Stimulated activated CD8-positive, alpha-beta memory T cell treated with anti-CD3 and anti-CD28 coated beads, Interleukin-4, amount 100 ng/mL, for 4 hours (primary cell): ENCODE data around the gene COL4A1.

Experiments used
- DNase-seq, 2 donors: peaks; one replicate each; pipeline ENCODE4 v3.0.0-alpha.2; 2020; ENCODE audit warnings: low read depth in 2 of 2, low spot score in 1 of 2

Gene COL4A1

DNA sequence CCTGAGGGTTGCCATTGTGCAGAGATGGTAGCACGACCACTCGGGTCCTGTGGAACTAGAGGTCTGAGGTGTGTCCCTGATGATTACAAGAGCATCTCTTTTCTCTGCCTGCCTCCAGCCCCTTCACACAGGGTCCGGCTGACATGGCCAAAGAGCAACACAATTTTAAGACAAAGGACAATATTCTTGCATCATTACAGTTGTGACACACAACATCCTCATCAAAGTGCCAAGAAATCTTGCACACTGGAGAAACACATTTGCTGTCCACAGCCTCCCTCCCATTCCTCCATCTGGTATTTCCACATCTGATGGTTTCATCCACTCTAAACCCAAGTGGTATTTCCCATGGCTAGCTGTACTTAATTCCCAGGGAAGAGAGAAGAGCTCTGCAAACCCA lies 12.8 kb downstream of the COL4A1 start:
- no peak for DNase-seq

DNA sequence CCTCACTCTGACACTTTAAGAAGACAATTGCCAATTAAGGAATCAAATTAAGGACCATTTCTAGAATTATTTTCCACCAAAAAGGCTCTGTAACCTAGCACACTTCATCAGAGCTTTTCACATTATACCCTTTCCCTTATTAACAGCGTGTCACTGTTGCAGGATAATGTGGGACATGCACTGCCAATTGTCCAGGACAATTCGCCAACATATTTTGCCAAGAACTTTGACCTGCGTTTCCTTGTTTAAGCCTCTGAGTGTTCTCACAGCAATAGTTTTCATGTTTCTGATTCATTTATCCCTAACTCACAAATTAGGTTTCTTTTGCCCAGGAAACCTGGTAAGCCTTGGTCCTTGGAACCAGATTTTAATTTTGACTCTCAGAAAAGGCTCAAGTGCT lies 13.3 kb downstream of the COL4A1 start:
- no peak for DNase-seq

DNA sequence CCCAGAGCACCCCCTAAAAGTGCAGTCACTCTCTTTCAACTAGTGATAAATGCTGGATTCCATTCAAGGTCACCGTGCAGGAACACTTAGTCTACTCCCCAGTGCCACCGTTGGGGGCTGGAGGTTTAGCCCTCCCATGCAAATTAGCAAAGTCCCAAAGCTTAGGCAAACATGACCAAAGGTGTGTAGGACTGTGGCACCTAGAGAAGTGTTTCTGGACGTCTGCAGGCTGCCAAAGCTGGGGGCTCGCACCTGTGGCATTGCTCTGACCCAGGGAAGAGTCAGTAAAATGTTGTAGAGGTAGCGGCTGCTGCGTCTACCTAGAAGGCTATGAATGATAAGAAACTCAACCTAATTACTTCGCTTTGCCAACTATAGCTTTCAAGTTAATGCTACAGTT lies 13.9 kb downstream of the COL4A1 start:
- no peak for DNase-seq

DNA sequence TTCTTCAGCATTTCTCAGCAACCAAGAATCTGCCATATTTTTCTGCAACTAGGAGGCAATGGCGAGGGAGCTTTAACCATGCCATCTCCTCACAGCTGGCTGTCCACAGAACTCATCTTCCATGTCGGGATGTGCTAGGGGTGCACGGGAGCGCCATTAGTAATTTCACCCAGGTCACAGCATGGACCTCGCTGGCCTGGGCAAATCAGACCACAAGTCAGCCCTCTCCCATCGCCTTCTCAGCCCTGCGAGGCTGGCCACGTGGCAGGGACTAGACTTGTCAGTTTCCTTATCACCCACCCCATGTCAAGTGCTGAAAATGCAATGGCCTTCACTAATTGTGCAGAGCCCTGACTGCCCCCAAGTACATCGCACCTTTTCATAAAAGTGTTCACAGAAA lies 15.7 kb downstream of the COL4A1 start:
- no peak for DNase-seq

DNA sequence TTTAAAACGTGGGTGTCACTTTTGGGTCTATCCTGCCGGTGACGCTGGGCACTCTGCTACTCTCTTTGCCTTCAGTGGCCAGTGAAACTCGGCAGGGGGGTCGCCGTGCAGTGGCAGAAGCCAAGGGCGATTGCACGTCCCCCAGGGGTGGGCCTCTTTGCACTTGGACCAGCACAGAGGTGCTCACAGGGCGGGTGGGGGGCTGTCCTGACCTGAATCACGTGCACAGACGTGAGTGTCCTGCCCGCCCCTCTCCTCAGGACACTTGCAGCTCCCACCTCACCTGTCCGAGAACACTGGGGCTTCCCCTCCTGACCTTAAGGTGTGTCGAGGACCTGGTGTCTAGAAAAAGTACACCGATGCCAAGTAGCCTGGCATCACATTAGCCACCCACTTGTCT lies 16.1 kb downstream of the COL4A1 start:
- DNase-seq, result no peak

DNA sequence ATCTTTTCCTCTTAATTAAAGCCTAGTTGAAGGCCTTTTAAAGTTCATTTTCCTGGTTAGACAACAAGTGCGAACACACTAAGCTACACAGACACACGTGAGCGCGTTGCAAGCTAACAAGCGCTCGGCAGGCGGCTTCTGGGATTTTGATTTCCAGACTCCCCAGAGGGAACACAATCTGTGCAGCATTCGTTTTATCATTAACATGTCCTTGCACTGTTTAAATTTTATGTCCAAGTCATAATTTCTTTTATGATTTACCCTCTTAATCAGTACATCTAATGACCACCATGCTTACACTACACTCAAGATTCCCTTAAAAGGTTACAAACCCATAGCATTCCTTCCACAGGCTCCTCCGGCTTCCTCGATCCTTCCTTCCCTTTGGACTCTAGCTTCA lies 16.8 kb downstream of the COL4A1 start:
- DNase-seq, result no peak

DNA sequence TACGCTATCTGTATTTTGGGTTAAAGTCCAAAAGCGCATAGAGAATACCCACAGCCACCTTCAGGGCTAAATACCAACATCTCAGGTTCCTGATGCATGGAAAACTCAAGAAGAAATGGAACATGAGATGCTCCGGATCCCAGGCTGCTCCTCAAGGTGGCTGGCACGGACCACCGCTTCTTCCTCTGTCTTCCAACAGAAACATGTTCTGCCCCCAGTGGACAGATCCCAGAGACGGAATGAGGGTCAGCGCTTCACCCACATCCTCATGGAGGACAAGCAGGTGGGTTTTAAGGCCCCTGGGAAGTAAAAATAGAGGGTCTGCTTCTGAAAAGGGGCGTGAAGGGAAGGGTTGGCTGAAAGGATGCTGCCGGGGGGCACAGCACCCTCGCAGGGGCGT lies 17.3 kb downstream of the COL4A1 start:
- DNase-seq, result no peak

DNA sequence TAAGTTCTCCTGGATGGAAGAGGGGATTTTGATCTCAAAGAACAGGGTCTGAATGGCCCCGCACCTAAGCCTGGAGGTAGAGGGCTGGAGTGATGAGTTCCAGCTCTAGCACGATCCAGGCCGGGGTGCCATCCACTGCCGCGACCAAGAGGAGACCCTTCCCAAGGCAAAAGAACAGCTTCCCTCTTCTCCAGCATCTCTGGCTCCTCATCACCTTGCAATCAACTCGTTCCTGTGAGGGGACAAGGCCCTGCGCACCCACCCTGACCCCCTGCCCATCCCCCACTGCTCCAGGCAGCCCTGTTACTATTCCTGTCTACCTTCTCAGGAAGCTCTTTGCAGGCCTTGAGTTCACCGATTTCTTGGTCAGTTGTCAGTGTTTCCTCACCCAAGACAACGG lies 17.8 kb downstream of the COL4A1 start:
- no peak for DNase-seq

DNA sequence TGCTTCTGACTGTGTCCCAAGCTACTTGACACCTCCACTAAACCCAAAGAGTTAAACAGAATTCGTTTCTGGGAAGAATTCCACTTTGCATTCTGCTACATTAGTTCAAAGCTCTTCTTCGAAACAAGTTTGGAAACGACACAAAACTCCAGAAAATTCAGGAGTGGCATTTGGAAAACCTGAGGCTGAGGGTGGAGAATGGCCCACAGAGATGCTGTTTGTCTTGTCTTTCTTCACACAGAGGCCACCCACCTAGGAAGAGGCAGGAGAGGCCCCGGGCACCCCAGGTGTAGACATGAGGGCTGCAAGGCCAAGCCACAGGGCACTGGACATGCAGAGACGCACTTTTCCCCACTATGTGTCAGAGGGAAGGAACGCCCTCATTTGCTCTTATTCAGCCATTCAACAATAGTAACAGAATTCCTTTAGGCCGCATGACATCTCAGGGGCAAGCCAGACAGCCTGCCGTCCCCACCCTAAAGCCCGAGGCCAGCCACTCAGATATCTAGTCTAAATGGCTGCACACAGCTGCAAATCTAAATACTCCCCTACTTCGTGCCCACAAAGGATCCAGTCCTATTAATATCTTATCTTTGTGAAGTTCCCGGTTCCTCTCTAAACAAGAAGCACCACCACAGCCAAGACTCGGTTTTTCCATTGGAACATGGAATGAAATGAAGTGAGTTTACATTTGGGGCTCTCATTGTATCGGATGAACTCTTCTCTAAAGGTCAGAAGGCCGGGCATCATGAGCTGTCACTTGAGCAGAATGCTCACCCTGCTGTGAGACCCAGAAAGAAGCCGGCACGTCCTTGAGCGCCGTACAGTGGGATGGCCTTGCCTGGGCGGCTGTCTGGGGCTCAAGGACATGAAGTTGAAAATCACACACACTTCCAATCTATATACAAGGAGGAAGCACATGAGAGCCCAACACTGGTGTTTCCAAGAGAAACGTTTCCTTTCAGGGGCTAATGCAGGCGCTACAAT lies 19.8 kb downstream of the COL4A1 start:
- DNase-seq, result no peak

DNA sequence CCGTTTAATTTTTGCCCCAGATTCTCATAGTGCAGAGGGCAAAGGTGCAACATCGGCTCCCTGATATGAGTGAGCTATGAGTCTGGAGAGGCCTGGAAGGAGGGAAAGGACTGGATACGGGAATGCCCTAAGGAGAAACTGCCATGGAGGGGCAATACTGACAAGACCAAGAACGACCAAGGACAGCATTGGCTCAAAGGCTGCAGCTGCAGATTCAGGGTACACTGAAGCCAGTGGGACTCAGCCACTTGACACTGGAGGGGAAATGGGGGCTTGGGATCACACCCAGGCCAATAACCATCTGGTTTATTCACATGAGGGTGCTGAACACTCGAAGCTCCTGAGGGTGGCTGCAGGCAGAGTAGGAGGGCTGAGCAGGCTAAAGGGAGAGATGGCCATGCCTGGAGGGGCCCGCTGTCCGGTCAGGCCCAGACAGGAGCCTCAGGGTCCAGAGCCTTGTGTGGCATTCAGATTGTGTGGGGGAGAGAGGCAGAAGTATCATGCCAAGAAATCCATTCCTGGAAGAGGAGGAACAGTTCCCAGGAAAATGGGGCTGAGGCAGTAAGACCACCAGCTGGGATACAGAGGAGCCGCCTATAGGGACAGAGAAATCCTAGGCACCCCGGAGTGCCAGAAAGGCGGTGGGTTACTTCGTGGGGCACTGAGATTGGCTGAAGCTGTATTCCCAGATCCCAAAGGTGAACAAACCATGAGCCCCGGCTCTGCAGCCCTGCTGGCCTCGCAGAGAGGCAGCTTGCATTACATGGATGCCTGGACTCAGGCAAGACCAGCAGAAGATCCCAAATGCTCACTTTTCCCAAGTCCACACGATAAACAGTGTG lies 20.7 kb downstream of the COL4A1 start:
- no peak for DNase-seq

DNA sequence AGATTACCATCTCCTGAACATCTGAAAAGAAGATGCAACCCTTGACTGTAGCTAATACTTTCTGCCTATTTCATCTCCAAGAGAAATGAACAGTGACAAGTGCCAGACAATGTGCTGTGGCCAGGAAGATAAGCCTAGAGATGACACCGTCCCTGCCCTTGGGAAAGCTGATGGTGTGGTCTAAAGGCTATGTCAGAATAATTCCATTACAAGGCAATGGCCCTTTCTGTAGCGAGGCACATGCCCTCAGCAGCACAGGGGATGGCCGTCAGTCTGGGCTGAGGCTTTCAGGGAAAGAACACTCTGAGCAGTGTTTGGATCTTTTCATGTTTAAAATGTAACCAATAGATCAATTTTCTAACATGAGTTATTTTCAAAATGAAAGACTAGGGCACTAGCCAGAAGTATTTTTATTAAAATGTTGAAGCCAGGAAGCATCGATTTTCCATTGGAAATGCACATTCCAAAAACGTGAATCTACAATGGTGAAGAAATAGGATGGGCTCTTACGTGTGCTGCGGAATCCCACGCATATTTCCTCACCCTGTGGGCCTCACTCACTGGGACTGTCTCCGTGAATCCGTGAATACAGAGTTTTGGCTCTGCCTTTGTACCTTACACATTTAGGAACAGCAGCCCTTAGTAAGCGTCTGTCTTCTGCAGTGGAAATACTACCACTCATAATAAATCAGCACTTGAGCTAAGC lies 22.0 kb downstream of the COL4A1 start:
- DNase-seq, result no peak

DNA sequence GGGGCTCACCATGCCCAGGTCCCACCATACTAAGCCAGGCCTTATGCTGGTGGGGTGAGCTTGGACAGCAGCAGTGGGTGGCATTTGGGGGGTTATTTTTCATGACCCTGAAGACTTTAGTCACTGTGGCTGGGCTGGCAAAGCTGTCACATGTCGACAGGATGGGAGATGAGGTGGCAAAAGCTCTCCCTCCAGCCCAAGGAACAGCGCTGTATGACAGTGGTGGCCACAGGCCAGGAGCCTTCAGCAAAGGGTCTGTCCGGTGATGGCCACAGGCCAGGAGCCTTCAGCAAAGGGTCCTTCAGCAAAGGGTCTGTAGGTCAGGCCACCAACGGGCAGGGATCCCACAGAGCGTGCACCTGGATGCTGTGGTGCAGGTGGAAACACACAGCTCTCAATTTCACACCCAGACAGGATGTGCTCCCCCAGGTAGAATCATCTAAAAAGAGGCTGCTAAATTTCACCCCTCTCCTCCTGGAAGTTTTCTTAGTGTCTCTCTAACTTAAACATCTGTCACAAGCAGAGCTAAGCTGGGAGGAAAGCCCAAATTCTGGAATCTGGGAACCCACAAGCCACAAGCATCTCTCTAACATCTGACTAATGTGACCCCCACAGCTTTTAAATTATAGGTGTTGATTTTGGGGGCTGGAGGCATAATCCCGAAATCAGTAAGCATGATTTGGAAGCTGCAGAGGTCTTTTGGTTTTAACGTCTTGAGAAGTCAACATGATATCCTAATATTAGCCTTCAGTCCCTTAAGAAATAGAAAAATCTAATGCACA lies 23.0 kb downstream of the COL4A1 start:
- no peak for DNase-seq

DNA sequence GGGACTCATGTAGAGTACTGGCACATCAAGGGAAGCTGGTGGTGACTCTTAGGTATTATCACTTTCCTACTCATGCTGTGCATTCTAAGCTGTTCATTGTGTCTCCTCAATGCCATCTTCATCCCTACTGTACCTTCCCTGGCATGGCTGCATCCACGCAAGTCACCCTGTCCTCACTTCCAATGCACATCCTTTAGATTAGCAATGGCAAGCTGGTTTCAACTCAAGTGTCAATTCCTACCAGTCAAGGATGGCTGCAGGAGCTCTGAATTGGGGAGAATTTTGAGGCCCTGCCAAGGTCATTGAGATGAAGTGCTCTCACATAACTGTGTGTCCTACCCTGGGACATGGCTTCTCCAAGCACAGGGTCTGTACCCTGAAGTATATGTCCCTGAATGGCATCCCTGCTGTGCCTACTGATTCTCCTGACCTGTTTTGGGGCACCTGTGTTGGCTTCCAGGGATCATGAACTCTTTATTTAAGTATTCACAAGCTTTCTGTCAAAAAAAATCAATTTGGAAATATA lies 24.6 kb downstream of the COL4A1 start:
- no peak for DNase-seq

DNA sequence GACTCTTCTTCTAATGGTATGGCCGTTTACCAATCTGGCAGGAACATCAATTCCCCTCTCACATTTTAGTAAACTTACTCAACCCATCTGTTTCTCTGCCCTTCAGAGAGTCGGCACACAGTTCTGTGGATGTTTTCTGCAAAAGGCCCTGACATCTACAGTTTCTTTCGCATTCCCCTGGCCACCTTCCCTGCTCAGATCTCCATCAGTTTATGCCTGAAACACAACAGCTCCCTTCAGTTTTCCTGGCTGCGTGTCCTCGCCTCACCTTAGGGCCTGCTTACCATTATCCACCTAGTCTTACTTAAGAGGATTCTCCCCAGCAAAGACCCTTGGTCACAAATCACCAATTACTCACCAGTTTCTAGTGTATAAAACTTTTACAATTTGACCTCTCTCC lies 25.2 kb downstream of the COL4A1 start:
- no peak for DNase-seq

DNA sequence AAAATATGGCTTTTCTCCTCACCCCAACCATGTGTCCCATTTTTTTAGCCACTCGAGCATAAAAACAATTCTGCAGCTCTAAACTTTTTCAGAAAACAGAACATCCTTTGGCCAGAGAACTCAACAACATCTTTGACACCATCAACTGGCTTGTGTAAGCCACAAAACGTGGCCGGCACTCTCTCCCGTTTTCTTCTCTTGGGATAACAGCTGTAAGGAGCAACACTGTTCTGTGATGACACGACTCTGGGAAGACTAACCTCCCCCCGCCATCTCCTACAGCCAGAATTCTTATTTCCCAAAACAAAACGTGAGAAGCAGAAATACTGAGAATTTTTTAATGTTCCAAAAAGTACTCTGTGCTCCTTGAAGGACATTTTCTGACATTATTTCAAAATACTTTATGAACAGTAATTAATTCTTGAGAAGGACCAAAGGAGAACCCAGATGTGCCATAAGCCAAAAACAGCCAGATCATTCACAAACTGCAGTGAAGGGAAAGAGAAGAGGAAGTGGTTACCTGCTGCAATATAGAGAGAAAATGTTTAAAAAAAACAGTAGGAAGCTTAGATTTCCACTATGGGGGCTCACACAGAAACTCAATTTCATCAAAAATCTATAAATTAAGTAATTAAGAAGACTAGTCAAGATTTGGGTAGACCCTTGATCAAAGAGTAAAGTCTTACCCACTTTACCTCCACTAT lies 25.8 kb downstream of the COL4A1 start:
- no peak for DNase-seq

DNA sequence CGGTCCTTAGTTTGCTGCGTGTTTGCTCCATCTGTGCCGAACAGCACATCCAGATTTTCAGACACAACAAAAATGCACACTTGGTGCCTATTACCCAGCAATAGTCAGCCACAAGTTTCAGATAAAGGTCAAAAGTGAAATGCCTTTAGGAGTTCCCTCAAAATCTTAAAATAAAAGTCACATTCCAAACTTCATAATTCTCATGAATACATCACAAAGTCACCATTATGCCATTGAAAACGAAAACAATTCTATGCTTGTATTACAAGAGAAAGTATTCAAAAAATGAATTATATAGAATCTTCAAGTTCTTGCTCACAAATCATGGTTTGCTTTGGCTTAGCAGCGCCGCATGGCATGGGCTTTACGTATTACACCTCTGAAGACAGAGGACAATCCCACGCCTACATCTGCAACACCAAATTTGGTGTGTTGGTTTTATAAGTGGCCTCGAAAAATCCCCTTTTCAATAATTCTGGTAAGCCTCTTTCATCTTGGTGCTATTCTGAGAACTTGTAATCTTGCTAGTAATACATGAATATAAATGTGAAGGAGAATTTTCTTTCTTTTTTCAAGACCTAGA lies 26.6 kb downstream of the COL4A1 start:
- DNase-seq, result no peak

DNA sequence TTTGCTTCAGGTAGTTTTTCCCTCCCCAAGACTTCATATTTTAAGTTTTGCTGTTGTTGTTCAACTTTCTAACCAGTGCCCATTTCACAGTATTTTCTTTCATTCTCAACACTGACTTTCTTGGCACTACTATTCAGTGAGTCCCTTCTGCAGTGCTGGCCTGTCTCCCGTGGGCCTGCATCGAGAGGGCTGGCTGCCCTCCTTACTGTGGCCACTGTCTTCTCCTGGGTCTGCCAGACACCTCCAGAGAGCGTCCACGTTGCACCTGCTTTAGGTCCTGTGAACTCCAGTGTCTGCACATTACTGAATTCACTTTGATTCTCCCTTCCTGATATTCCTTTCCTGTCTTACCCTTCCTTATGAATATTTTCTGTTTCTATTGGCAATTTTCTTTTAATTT lies 27.3 kb downstream of the COL4A1 start:
- no peak for DNase-seq

DNA sequence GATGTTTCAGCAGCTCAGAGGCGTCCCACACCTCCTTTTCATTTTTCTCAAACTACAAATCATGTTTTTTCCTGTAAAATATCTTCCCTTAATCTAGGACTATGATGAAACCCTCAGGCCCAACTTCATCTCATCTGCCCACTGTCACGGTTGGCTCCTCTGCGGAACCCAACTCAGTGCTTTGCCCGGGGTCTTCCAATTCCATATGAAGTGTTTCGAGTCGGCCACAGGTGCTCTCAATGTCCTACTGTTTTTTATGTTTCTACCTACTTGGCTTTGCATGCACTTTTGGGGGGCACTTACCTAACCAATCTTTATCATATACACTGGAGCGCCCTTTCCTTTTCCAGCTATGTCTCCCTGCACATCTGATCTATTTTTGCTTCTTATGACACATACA lies 28.1 kb downstream of the COL4A1 start:
- DNase-seq, result no peak

DNA sequence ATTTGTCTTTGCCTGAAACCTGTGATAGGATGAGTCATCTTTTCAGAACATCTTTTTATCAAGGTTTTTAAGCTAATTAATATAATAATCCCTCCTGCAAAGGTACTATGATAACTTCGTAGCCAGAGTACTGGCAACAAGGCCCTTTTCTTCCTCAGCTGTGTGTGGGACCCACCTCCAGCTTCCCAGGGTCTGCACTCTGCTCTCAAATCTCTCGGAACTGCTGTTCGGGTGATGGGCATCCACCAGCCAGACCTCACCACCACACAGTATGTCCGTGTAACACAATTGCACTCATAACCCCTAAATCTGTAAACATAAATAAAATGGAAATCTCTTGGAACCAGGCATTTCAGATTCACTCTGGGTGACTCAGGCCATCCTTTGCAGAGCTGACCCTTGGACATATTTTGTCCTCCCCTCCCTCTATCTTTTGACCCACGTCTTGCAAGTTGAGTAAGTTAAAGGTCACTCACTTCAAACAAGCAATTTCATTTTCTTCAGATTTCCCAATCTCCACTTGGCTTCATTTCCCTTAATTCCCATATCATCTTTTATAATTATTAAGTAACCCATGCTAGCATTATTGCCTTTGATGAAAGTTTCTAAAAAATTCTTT lies 29.5 kb downstream of the COL4A1 start:
- DNase-seq, result no peak
